Natural killer cell treated with Interleukin-12 subunit alpha and Interleukin-12 subunit beta and Interleukin-15 and Interleukin-18, amount 100 ng/mL, for 72 hours (primary cell): Measurements from ENCODE around the gene RCAN3. TPM values are rescaled to one million over a fixed set of nuclear protein-coding genes. Genes with fewer than 3 reads are reported as not detected.
"Not testable (repeated sequence)": the region's sequence is repeated elsewhere in the genome, so short reads cannot be mapped to it uniquely, and the experiment has no call there.

Experiments used
- ATAC-seq, 2 donors: fragments of 150-1000 bp; cut with Tn5 transposase in 1 of 2; sonication (Bioruptor Pico), chemical (Tn5 transposase) in 1 of 2; 2 replicates each; pipeline ENCODE4 v1.10.0; 2021
- DNase-seq: peaks from one replicate; pipeline ENCODE4 v3.0.0; 2022; ENCODE audit warnings: low spot score
- H3K27ac Mint-ChIP-seq, 2 donors: 1 replicate in 1 of 2; 2 replicates in 1 of 2; pipeline ENCODE4 v1.8.0; 2022; ENCODE audit warnings: mixed read lengths in 2 of 2, mild to moderate bottlenecking in 1 of 2, moderate library complexity in 1 of 2
- H3K27me3 Mint-ChIP-seq, 2 donors: 1 replicate in 1 of 2; 2 replicates in 1 of 2; pipeline ENCODE4 v1.8.0; 2022; ENCODE audit warnings: mixed read lengths in 2 of 2
- H3K36me3 Mint-ChIP-seq: one replicate; pipeline ENCODE4 v1.8.0; 2022; ENCODE audit warnings: mixed read lengths
- H3K4me1 Mint-ChIP-seq, 2 donors: 1 replicate in 1 of 2; 2 replicates in 1 of 2; pipeline ENCODE4 v1.8.0; 2022; ENCODE audit warnings: low read depth in 2 of 2, mixed read lengths in 2 of 2, mild to moderate bottlenecking in 1 of 2
- H3K4me3 Mint-ChIP-seq: one replicate; pipeline ENCODE4 v1.8.0; 2022; ENCODE audit warnings: mixed read lengths
- H3K9me3 Mint-ChIP-seq: 2 replicates; pipeline ENCODE4 v1.8.0; 2022; ENCODE audit warnings: mixed read lengths
- total RNA-seq, 2 donors: library from RNA; stranded (reverse); gene quantifications; one replicate each; pipeline ENCODE4 v1.2.3, GENCODE V29; 2022

Gene RCAN3
- total RNA-seq: 1 to 10 TPM; 1.9 to 2.7 TPM

DNA sequence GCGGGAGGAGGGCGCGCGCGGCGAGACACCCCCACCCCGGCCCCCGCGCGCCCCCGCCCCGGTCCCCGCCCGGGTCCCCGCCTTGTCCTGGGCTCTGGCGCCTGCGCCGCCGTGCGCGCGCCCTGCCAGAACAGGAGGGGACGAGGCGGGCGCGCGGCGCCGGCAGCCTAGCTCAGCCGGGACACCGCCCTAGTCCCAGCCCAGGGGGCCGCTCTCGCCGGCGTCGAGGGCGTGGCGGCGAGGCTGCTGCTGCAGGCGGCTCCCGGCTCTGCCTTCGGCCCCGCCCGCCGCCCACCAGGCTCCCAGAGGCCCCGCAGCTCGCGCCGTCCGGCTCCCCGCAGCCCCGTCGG, at the start of gene RCAN3:
TSS of gene RCAN3 (plus strand) at position 128 of the 350 bp plus-strand sequence. CDS start 11,537 bp downstream, outside the sequence.
- peak; percentile 93 to 94 for ATAC-seq
- Mint-ChIP-seq H3K36me3 (peaks cover 7% of the 10 kb centered on the region), H3K4me3 (peak within 1 kb of the TSS; percentile 87), H3K27ac (peak within 1 kb of the TSS; percentile 48 to 82), H3K27me3 (peaks cover 54 to 79% of the 10 kb centered on the region in 2 donors), H3K9me3 (no peaks in the 10 kb centered on the region), H3K4me1 (peaks cover 41 to 52% of the 10 kb centered on the region in 2 donors)
- DNase-seq: peak; percentile 80

DNA sequence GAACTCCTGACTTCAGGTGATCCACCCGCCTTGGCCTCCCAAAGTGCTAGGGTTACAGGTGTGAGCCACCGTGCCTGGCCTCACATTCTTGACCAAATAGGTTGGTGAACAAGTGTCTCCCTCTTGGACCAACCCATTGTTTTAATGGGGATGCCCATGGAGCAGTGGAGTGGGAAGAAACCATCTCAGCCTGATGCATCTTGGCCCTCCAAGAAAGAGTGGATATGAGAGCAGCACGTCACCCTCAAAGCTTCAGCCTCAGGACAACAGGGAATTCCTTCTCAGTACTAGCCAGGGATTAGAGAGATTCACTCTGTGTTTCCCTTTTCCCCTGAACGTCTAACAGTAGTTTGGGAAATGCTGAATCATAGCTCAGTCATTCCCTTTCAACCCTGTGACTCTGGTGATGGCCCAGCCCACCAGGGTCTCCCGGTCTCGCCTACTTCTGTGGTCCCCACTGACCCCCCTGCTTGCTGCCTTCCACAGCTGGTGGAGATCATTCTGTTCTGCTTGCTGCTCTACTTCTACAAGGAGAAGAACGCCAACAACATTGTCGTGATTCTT, 49.6 kb upstream of the RCAN3 start:
- Mint-ChIP-seq H3K36me3 (peaks cover 8% of the 10 kb centered on the region), H3K9me3 (no peaks in the 10 kb centered on the region), H3K4me1 (no peaks in the 10 kb centered on the region), H3K4me3 (no peak overlapping the region), H3K27me3 (no peaks in the 10 kb centered on the region), H3K27ac (no peak overlapping the region)
- ATAC-seq: no peak
- no peak for DNase-seq

DNA sequence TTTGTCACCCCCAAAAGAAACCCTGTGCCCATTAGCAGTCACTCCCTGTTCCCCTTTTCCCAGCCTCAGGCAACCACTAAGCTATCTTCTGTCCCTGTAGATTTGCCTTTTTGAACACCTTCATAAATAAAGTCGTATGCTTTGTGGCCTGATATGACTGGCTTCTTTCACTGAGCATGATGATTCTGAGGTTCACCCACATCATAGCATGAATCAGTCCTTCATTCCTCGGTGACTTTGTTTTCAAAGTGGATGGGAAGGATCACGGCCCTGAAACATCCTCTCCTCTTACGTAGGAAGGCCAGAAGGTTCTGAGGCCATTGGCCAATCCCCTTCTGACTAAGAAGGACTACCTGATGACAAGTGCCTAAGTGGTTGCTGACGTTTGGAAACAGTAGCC, 48.0 kb upstream of the RCAN3 start:
- no peak for ATAC-seq
- H3K27ac Mint-ChIP-seq: no peak overlapping the region
- peaks cover 9% of the 10 kb centered on the region for H3K36me3 Mint-ChIP-seq

DNA sequence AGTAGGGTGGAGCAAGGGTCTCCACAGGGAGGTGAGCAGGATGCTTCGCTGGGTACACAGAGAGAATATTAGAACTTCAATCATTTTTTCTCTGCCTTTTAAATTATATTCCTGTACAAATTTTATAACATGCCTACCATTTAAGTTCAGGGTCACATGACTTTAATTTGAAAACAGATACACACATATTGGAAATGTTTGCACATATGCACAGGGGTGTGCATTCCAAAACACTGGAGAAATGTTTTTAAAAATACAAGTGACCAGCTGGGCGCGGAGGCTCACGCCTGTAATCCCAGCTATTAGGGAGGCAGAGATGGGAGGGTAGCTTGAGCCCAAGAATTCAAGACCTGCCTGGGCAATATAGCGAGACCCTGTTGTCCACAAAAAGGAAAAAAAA, 47.4 kb upstream of the RCAN3 start:
- no peaks in the 10 kb centered on the region for H3K27me3 Mint-ChIP-seq
- no peak for DNase-seq
- ATAC-seq: no peak
- no peaks in the 10 kb centered on the region for H3K9me3 Mint-ChIP-seq
- no peak overlapping the region for H3K27ac Mint-ChIP-seq
- H3K4me3 Mint-ChIP-seq: no peak overlapping the region
- H3K4me1 Mint-ChIP-seq: no peaks in the 10 kb centered on the region
- H3K36me3 Mint-ChIP-seq: peaks cover 15% of the 10 kb centered on the region

More for the DNA sequence above, 48.0 kb upstream of the RCAN3 start:
- no peaks in the 10 kb centered on the region for H3K4me1 Mint-ChIP-seq
- H3K27me3 Mint-ChIP-seq: no peaks in the 10 kb centered on the region
- DNase-seq: no peak
- no peaks in the 10 kb centered on the region for H3K9me3 Mint-ChIP-seq
- H3K4me3 Mint-ChIP-seq: no peak overlapping the region

DNA sequence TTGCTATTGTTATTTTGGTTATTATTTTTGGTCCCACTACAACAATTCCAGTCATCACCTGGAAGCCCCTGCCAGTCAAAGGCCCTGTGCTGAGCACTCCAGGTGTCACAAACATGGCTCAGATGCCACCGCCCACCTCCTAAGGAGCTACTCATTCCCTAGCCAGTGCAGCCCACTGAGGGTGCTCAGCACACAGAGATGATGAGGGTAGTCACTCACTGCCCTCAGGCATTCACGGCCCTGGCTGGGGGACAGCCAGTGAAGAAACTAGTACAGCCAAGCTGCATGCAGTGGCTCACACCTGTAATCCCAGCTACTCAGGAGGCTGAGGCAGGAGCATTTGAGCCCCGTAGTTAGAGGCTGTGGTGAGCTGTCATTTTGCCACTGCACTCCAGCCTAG, 44.8 kb upstream of the RCAN3 start:
- Mint-ChIP-seq H3K27me3 (no peaks in the 10 kb centered on the region), H3K4me3 (no peak overlapping the region), H3K4me1 (no peaks in the 10 kb centered on the region), H3K27ac (no peak overlapping the region), H3K9me3 (no peaks in the 10 kb centered on the region), H3K36me3 (peaks cover 18% of the 10 kb centered on the region)
- no peak for DNase-seq
- ATAC-seq: no peak

DNA sequence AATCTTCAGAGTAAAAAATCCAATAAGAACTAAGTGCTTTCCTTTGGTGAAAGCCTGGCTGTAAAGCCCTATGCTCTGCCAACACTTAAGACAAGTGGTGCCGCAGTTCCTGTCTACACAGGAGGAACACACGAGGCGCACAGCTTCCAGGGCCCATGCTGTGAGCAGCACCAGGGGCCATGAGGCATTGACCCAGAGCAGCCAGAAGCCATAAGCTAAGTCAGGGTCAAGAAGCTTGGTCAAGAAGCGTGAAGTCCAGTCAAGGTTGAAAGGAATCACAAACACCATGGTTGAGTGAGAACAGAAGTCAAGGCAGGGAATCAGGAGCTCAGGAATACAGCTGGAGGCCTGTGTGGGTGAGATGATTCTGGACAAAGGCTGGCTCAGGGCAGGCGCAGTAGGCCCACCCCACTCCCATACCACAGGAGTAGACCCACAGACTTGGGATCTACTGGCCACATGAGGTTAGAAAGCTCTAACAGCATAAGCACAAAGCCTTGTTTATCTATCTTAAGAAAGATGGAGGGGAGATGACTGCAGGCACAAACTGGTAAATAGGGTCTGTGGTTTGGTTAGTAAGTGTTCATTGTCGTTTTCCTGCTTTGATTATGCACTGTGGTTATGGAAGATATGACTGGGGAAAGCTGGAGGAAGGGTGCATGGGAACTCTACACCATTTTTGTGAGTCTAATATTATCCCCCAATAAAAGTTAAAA, 42.9 kb upstream of the RCAN3 start:
- peaks cover 19% of the 10 kb centered on the region for H3K36me3 Mint-ChIP-seq
- H3K27me3 Mint-ChIP-seq: no peaks in the 10 kb centered on the region
- no peak for DNase-seq
- no peak for ATAC-seq
- H3K4me1 Mint-ChIP-seq: no peaks in the 10 kb centered on the region
- no peaks in the 10 kb centered on the region for H3K9me3 Mint-ChIP-seq
- no peak overlapping the region for H3K4me3 Mint-ChIP-seq
- no peak overlapping the region for H3K27ac Mint-ChIP-seq

DNA sequence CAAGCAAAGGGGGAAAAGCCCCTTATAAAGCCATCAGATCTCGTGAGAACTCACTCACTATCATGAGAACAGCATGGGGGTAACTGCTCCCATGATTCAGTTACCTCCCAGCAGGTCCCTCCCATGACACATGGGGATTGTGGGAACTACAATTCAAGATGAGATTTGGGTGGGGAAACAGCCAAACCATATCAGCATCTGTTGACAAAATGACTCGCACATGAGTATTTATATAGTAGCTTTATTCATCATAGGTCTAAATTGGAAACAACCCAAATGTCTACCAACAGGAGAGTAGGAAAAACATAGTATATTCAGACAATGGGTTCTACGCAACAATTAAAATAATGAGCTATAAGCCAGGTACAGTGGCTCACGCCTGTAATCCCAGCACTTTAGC, 40.5 kb upstream of the RCAN3 start:
- not testable (repeated sequence) for H3K4me3 Mint-ChIP-seq, ATAC-seq, H3K27me3 Mint-ChIP-seq, H3K4me1 Mint-ChIP-seq, H3K9me3 Mint-ChIP-seq, DNase-seq
- peak overlapping the region in 1 of 2 donors; percentile 59 for H3K27ac Mint-ChIP-seq
- H3K36me3 Mint-ChIP-seq: peaks cover 16% of the 10 kb centered on the region

DNA sequence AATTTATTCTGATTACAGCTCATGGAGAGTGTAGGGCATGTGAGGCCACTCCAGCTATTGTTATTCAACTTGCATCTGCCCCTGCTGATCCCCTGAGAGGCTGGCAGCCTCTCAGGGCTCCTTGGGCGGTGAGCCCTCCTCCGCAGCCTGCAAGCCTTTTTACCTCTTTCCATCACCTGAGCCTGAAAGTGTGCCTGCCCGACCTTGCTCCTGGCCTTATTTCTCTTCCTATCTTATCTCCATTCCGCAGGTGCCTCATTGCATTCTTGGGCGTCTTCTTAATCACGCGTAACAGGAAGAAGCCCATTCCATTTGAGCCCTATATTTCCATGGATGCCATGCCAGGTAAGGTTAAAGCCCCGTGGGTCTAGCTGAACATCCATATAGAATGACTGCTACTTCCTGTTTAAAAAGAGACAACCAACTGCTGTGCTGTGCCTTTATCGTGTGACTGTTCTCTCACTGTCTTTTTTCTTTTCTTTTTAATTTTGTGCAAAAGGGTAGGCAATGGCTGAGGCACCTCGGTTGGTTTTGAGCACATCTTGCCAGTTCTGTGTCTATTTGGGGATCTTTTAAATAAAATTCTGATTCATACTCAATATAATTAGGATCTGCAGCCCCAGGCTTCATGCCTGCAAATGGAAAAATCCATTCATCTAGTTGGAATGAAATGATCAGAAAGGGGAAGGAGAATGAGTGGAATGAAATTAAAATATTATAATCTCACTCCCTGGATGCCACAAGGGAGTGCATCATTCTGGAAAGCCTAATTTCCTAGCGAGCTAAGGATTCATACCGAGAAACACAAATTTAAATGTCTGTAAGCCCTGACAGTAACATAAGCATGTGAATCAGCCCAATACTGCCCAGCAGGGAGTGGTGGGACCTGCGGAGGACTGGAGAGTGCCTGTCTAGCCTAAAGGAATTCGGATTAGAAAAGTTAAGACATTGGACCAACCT, 38.6 kb upstream of the RCAN3 start:
- H3K4me1 Mint-ChIP-seq: no peaks in the 10 kb centered on the region
- peaks cover 16% of the 10 kb centered on the region for H3K36me3 Mint-ChIP-seq
- H3K4me3 Mint-ChIP-seq: no peak overlapping the region
- ATAC-seq (no peak), DNase-seq (no peak)
- H3K27ac Mint-ChIP-seq: no peak overlapping the region
- no peaks in the 10 kb centered on the region for H3K27me3 Mint-ChIP-seq
- H3K9me3 Mint-ChIP-seq: no peaks in the 10 kb centered on the region

DNA sequence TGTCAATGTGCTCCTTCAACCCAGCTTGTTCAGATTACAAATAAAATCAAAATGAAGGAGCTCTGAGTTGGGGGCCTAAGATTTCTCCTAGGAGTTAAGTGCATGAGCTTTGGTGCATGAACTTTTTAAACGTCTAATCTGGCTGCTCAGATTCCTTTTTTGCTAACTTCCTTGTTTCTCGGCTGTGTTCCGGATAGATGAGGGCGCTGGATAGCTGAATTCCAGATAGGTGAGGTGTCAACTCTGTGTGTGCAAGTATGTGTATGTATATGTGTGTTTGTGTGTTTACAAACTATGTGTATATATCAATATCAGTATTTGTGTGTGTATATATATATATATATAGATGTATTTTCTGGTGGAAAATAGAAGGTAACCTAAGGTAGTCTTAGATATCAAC, 37.5 kb upstream of the RCAN3 start:
- Mint-ChIP-seq H3K27me3 (no peaks in the 10 kb centered on the region), H3K4me1 (no peaks in the 10 kb centered on the region), H3K36me3 (peaks cover 11% of the 10 kb centered on the region), H3K27ac (no peak overlapping the region), H3K9me3 (no peaks in the 10 kb centered on the region), H3K4me3 (no peak overlapping the region)
- DNase-seq (no peak), ATAC-seq (no peak)

DNA sequence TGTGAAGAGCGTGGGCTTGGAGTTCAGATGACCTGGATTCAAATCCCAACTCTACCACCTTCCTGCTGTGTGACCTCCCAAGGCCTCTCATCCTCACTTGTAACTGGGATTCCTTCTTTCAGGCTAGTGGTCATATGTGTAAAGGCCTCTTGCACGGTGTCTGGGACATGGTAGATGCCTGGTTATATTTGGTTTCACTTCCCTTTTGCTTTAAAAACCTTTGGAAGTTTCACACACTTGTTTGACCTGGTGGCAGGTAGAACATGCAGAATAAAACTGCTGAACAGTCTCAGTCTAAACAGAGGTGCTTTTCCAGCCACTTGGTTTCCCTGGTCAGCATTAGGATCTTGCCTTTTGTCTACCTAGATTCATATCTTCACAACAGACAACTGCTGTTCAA, 37.0 kb upstream of the RCAN3 start:
- H3K27ac Mint-ChIP-seq: no peak overlapping the region
- ATAC-seq: no peak
- H3K4me3 Mint-ChIP-seq: no peak overlapping the region
- H3K36me3 Mint-ChIP-seq: peaks cover 9% of the 10 kb centered on the region
- no peak for DNase-seq
- no peaks in the 10 kb centered on the region for H3K27me3 Mint-ChIP-seq
- no peaks in the 10 kb centered on the region for H3K9me3 Mint-ChIP-seq
- no peaks in the 10 kb centered on the region for H3K4me1 Mint-ChIP-seq

DNA sequence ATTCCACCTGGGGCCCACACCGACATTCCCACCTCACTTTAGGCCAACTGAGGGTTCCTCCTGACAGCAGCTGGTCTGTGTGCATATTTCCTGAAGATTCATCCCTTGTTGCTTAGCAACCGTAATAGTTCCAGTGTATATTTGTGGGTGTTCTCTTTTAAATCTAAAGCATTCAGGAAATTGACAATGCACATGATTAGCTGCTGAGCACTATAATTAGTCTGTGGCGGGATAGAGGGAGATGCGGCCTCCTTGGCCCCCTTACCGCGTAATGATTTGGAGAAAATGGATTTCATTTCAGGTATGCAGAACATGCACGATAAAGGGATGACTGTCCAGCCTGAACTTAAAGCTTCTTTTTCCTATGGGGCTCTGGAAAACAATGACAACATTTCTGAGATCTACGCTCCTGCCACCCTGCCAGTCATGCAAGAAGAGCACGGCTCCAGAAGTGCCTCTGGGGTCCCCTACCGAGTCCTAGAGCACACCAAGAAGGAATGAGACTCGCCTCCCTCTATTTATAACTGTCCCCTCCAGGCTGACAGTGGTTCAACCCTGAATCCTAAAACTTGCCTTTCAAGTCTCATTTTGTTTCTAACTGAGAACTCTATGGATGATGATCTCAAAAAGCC, 33.8 kb upstream of the RCAN3 start:
- H3K4me3 Mint-ChIP-seq: no peak overlapping the region
- no peak for DNase-seq
- peaks cover 4% of the 10 kb centered on the region for H3K36me3 Mint-ChIP-seq
- H3K4me1 Mint-ChIP-seq: no peaks in the 10 kb centered on the region
- no peaks in the 10 kb centered on the region for H3K9me3 Mint-ChIP-seq
- no peaks in the 10 kb centered on the region for H3K27me3 Mint-ChIP-seq
- no peak overlapping the region for H3K27ac Mint-ChIP-seq
- ATAC-seq: no peak

DNA sequence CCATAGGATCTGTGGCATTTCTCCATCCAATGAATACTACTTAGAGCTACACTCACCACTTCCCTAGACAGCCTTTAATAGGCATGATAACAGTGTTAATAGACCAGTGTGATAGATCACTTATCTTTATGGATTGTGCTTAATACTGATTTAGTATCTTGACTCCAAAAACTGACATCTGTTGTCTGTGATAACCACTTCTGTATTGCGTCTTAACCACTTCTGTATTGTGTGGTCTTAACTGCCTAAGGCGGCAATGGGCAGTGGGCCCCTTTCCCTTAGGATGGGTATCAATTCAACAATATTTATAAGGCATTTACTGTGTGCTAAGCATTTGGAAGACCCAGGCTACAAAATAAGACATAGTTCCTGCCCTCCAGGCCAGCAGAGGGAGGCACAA, 32.0 kb upstream of the RCAN3 start:
- Mint-ChIP-seq H3K27me3 (no peaks in the 10 kb centered on the region), H3K4me3 (no peak overlapping the region), H3K9me3 (no peaks in the 10 kb centered on the region), H3K27ac (no peak overlapping the region), H3K36me3 (no peaks in the 10 kb centered on the region), H3K4me1 (no peaks in the 10 kb centered on the region)
- DNase-seq: no peak
- ATAC-seq: no peak

DNA sequence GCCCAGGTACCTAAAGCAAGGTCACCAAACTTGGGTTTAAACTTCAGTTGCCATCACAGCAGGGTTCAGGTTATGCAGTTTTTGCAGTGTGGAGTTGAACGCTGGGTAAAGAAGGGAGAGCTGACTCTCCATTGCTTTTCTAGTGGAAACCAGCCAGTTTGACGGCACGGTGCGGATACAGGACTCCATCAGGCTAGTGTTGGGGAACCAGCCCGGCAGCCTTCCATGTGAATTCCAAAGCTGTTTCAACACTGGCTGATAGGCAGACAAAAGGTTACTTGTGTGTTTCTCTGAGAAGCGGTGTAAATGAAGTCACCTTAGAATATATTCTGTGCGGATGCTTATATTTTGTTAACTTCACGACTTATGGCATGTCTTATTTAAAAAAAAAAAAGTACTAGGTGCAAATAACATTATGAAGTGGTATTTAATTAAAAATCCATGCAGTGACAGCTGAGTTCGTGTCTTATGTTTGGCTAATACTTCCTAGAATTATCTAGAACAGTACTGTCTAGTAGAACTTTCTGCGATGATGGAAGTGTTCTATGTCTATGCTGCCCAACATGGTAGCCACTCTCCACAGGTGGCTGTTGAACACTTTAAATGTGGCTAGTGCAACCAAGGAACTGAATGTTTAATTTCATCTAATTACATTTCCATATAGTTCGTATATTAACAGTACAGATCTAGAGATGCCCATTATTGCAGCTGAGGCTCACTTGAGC, 29.9 kb upstream of the RCAN3 start:
- Mint-ChIP-seq H3K9me3 (no peaks in the 10 kb centered on the region), H3K27me3 (no peaks in the 10 kb centered on the region), H3K36me3 (no peaks in the 10 kb centered on the region), H3K4me1 (no peaks in the 10 kb centered on the region), H3K4me3 (no peak overlapping the region), H3K27ac (no peak overlapping the region)
- no peak for ATAC-seq
- DNase-seq: no peak
